ENCODE measurements around the gene ITGB7.

The ITGB7 gene

GRCh38 chr12:53207042-53207441 is at the start of gene ITGB7:
Gene ITGB7, minus strand, starts transcription at chr12:53207251. Its CDS starts 6,808 bp downstream, at chr12:53200443.
- no peak for DNase-seq (ENCODE audit: low read depth)

DNA sequence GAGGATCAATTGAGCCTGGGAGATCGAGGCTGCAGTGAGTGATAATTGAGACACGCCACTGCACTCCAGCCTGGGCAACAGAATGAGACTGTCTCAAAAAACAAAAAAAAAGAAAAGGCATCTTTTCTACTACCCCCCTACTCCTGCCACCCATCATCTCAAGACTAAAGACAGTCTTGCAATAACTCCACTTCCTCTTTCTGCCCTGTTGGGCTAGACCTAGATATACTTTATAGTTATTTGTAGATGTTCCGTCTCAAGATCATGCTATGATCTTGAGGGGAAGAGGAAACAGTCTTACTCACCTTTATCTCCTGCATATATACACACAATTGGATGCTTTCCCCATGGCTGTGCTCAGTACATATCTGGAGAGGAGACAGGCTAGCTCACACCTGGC is 48.9 kb upstream of the ITGB7 start:
- DNase-seq (ENCODE audit: low read depth), result no peak

GRCh38 chr12:53254816-53255545 is 47.9 kb upstream of the ITGB7 start:
- no peak for DNase-seq (ENCODE audit: low read depth)

- no peak for DNase-seq (ENCODE audit: low read depth)
These were observed 46.2 kb upstream of the ITGB7 start for GRCh38 chr12:53253298-53253697.

DNA sequence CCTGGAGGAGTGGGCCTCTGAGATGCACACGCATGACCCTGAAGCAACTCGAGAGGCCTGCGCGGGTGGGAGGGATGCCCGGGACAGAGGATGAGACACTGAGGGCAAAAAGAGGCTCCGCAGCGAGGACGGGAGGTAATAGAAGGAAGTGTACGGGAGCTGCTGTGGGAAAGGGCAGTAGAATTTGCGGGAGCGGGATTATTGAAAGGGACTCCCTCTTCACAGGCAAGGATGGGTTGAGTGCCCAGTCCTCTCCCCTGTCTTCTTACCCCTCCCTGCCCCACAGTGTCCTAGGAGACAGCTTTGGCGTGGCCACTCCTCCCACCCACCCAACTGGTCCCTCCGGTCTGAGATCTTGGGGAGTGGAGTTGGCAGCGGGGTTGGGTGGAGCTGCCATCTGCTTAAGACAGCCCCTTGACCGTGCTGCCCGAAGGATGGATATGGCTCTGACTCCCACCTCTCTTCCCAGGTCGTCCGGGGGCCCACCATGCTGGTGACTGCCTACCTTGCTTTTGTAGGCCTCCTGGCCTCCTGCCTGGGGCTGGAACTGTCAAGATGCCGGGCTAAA is 45.4 kb upstream of the ITGB7 start:
- no peak for DNase-seq (ENCODE audit: low read depth)

DNA sequence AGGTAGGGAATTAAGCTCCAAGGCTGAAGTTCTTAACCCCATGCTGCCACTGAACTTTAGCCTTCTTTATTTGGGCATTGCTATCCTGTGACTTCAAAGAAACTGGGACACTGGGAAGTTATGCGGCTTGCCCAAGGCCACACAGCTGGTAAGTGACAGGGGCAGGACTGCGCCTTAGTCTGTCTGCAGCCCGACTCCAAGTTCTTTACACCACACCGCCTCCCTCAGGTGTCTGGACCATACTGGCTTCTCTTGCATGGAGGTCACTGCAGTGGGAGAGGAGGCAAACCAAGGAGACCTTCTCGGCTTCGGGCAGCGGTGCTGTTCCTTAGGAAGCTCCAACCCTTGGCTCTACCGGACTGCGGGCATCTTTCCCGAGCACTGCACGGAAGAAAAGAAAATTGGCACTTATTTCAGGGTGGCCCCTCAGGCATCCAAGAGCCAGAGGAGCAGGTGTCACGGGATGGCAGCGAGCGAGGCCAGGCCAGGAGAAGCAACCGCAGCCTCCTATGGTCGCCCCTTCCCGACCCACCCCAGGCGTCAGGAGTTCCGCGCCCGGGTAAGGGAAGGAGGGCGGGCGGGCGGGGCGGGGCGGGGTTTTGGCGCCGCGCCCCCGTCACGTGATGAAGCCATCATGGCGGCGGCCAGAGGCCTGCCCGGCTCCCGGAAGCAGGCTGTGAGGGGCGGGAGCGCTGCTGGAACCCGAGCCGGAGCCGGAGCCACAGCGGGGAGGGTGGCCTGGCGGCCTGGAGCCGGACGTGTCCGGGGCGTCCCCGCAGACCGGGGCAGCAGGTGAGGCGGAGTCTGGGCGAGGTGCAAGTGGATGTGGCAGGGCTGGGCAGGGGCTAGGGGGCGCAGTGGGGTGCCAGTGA is 44.7 kb upstream of the ITGB7 start:
- peak; percentile 55 for DNase-seq (ENCODE audit: low read depth)

GRCh38 chr12:53245286-53245685 is 38.2 kb upstream of the ITGB7 start:
- DNase-seq (ENCODE audit: low read depth), result no peak

DNA sequence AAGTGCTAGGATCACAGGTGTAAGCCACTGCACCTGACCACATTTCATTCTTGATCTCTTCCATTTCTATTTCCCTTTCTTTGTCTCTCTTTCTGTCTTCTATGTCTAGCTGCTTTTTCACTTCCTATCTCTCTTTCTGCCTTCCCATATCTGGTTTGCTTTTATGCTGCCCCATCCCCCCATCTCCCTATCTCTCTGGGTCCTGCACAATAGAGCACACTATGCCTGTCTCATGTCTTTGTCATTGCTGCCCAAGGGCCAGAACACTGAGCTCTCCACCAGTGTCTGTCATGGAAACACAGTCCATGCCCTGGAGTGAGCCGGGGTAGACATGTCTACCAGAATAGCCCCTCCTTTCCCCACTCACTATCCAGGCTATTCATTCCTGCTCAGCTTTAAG is 37.3 kb upstream of the ITGB7 start:
- no peak for DNase-seq (ENCODE audit: low read depth)

GRCh38 chr12:53241623-53242412 is 34.8 kb upstream of the ITGB7 start:
- DNase-seq (ENCODE audit: low read depth), result no peak

DNA sequence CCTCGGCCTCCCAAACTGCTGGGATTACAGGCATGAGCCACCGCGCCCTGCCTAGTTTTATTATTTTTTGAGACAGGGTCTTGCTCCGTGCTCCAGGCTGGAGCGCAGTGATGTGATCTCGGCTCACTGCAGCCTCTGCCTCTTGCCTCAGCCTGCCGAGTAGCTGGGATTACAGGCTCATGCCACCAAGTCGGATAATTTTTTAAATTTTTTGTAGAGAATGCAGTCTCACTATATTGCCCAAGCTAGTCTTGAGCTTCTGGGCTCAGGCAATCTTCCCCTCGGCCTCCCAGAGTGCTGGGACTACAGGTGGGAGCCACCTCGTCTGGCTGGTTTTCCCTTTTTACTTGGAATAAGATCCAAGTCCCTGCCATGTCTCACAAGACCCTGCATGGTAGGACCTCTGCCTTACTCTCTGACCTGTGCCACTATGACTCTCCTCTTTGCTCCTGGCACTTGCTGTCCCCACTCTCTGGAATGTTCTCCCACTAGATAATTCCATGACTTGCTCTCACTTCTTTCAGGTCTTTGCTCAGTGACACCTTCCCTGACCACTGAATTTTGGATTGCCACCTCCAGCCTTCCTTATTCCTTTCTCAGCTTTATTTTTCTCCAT is 32.7 kb upstream of the ITGB7 start:
- no peak for DNase-seq (ENCODE audit: low read depth)

DNA sequence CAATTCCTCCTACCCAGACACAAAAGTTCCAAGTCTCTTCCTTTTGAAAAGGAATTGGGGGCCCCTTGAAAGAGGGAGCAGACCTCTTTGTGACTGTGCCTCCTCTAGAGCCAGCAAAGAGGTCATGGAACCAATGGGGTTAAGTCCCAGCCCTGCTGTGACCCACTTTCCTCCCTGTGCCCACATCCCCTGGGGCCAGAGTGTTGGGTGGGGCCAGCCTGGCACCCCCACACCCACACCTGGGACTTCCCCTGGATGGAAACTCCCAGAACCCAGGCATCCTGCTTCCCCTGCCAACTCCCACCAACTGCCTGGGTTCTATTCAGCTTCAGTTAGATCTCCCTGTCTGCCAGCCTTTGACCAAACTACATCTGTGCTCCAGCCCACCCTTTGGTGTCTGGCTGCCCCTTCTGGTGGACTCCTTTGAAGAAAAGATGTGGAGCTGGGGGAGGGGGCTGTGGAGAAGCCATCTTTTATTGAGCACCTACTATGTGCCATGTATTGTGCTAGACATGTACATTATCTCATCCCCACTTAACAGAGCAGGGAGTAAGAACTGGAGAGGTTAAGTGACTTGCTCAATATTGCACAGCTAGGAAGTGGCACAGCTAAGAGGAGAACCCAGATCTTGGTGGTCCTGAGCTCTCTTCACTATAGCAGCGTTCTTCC is 29.5 kb upstream of the ITGB7 start:
- DNase-seq (ENCODE audit: low read depth), result peak; percentile 35

GRCh38 chr12:53235742-53236442 is 28.8 kb upstream of the ITGB7 start:
- DNase-seq (ENCODE audit: low read depth), result no peak

DNA sequence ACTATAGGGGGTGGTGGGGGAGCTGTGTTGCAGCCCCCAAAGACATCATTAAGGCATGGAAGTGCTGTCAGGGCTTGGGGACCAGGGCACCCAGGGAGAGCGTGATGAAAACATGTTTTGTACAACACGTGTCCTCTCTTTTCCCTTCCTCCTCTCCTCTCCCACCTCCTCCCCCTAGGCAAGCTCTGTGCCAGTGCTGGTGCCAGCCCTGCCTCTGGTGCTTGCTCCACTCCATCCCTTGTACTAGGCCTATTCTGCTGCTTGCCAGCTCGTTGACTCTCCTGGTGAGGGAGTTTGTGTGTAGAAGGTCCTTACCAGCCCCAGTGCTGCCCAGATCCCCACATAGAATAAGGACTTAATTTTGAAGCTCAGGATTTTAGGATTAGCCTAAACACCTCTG is 28.1 kb upstream of the ITGB7 start:
- DNase-seq (ENCODE audit: low read depth), result no peak

GRCh38 chr12:53234271-53234914 is 27.3 kb upstream of the ITGB7 start:
- DNase-seq (ENCODE audit: low read depth), result no peak

DNA sequence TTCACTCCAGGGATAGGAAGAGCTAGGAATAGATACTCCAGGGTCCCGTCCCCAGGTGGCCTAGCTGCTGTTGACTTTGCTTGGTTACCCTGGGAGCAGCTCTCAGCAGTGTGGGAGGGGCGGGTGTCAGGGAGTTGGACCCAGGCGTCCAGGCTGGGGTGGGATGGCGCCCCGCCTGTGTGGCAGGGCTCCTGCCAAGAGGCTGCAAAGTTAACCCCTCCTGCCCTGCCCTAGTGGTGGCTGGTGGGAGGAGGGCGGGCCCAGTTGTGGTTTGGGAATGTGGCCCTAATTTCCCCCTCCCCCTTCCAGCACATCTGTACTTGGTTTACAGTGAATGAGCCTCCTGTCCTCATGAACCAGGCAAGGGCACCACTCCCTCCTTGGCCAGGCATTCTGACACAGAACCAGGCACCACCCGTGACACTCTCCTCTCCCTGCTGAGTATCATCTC is 26.6 kb upstream of the ITGB7 start:
- no peak for DNase-seq (ENCODE audit: low read depth)

DNA sequence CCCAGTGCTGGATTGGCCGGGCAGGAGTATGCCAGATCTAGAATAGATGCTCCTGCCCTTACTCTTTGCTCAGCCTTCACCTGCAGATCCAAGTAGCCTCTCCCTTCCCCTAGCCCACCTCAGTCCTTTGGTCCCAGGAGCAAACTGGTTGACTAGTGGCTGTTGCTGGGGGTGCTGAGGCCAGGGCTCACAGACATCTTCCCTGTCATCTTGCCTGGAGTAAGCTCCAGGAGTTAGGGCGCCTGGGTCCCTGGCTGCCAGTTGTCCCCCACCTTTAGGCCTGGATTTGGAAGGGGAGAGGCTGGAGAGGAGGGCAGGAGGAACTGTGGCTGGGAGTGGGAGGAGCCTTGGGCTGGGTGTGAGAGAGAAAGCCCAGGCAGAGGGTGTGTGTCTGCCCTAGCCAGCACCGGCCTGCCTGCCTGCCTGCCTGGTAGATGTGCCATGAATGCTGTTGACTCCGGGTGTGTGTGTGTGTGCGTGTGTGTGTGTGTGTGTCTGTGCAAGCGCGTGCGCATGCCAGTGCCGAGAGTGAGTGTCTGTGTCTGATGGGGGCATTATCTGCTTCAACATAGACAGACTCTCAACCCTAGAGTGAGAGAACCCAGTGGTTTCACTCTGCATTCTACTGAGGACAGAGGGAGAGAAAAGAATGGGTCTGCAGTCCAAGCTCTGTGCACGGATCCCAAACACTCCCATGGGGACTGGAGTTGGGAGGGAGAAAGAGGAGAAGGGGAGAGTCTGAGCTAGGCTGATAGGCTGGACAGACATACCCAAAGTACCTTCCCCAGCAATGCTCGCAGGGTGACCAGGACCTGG is 25.8 kb upstream of the ITGB7 start:
- DNase-seq (ENCODE audit: low read depth), result no peak

DNA sequence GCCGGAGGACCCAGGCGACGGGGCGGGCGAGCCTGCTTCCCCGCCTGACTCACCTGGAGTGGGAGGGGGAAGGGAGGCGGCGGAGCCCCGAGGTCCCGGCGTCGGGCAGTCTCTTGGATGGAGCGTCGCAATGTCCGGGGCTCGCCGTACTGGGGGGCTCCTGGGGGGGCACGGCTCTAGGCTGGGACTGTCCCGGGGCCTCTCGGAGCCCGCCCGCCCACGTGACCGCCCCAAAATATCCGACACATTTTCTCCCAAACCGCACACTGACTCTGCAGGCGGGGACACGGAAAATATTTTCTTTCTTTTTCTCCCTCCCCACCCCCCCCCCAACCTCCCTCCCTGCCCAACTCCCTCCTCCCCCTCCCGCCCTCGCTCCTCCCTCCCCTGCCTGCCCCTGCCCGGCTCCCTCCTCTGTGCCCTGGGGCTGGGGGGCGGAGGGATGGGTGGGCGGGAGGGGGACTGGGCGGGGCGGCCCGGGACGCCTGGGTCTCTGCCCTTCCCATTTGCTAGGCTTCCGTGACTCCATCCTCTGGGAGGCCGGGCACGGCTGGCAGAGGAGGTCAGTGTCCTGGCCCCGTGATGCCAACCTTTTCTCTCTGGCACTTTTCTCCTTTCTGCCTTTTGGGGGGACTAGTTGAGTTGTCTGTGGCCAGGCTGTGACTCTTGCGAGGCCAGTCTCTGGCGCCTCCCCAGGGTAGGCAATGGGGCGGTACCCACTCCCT is 25.0 kb upstream of the ITGB7 start, which contains the start of gene RARG:
RARG (minus strand) TSS at position 289 of the 725 bp plus-strand sequence. CDS start 4,664 bp downstream, outside the sequence.
- DNase-seq (ENCODE audit: low read depth), result peak; percentile 66

DNA sequence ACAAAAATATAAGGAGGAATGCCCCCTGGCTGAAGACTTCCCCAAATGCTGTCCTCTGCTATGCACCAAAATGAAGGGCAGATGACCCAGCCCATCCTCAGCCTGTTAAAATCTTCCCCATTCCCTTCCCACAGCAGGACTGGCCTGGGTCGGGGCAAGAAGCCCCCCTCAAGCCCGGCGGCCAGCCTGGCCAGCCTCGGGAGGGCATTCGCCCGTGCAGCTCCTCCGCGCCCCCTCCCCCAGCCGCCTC is 24.5 kb upstream of the ITGB7 start:
- DNase-seq (ENCODE audit: low read depth), result no peak
